Psoas muscle (tissue), 8 donors: ENCODE results near the gene F10. TPM values are rescaled to one million over a fixed set of nuclear protein-coding genes. Genes with fewer than 3 reads are reported as not detected.

ENCODE experiments used
- ATAC-seq, 4 donors: fragments of 200-7000 bp; cut with Tn5 transposase; one replicate each; pipeline ENCODE4 v1.9.1; 2020; ENCODE audit warnings: moderate library complexity in 3 of 4, mild to moderate bottlenecking in 2 of 4
- DNase-seq, 2 donors: peaks; one replicate each; pipeline ENCODE4 v3.0.0-alpha.2; 2020
- H3K27ac ChIP-seq: fragments of 200-600 bp; one replicate; pipeline ENCODE4 v1.8.0; 2022
- H3K27me3 ChIP-seq, 3 donors: fragments of 200-600 bp in 1 of 3; one replicate each; pipeline versions ENCODE4 v1.6.1 to v1.8.0; 2013 to 2022; ENCODE audit warnings: low read length in 2 of 3, mild to moderate bottlenecking in 2 of 3, moderate library complexity in 1 of 3; ENCODE audit not compliant: insufficient read depth in 3 of 3
- H3K36me3 ChIP-seq, 2 donors: fragments of 200-600 bp in 1 of 2; one replicate each; pipeline versions ENCODE4 v1.6.1 to v1.8.0; 2013 to 2022; ENCODE audit warnings: low read depth in 1 of 2, mild to moderate bottlenecking in 1 of 2, moderate library complexity in 1 of 2; ENCODE audit not compliant: insufficient read depth in 1 of 2
- H3K4me1 ChIP-seq: fragments of 200-600 bp; one replicate; pipeline ENCODE4 v1.8.0; 2022
- H3K4me3 ChIP-seq: fragments of 200-600 bp; one replicate; pipeline ENCODE4 v1.8.0; 2022; ENCODE audit warnings: mild to moderate bottlenecking
- H3K9me3 ChIP-seq: fragments of 200-600 bp; one replicate; pipeline ENCODE4 v1.8.0; 2022
- WGBS, 3 donors: extraction: QIAGEN DNeasy Blood & Tissue Kit; methylation state at CpG; one replicate each; pipeline versions ENCODE4 v1.1.6 to v1.1.7; 2013; 5-methylcytosine and 5-hydroxymethylcytosine counted together
- intact Hi-C, 2 donors: fragments of 100-400 bp; cut with DNase I; formaldehyde crosslinking; loops; one replicate each; pipeline versions ENCODE4 v1.11.0 to v1.14.2; 2022
- polyA plus RNA-seq, 3 donors: library from polyadenylated mRNA; stranded (reverse); fragments of 200-250 nt; gene quantifications; one replicate each; pipeline ENCODE4 v1.2.3, GENCODE V29; 2013
- total RNA-seq, 4 donors: library from RNA; stranded (reverse); fragmentation: NEBNext Ultra II Directional in 2 of 4; extraction: Animal tissue kit (Norgen Biotek cat#: 25700) in 2 of 4; gene quantifications; one replicate each; pipeline versions ENCODE4 v1.2.1 to v1.2.4, GENCODE V29; 2021 to 2023
- TF ChIP-seq, protein P1 (sequence below): fragments of 200-600 bp; IDR thresholded peaks from one replicate; pipeline ENCODE4 v1.8.0; 2022; ENCODE audit warnings: antibody characterized with exemption
- donor health status: healthy with polysubstance abuse.
- donor health status: DM: no; HTN: no; CAD: no; lungs with moderate emphysema.
- donor health status: Bipolar disorder and iron deficiency.
- donor health status: healthy.
- donor health status: DM: yes; HTN: yes; CAD: no.
- donor health status: DM: no; HTN: no; CAD: no.
- donor health status: DM: no; HTN: no; CAD: no.
- donor health status: DM: yes; HTN: yes; CAD: no.

Gene F10
- total and polyA plus RNA-seq, 7 donors, result 0.63 to 4.9 (median 1.5) TPM

DNA sequence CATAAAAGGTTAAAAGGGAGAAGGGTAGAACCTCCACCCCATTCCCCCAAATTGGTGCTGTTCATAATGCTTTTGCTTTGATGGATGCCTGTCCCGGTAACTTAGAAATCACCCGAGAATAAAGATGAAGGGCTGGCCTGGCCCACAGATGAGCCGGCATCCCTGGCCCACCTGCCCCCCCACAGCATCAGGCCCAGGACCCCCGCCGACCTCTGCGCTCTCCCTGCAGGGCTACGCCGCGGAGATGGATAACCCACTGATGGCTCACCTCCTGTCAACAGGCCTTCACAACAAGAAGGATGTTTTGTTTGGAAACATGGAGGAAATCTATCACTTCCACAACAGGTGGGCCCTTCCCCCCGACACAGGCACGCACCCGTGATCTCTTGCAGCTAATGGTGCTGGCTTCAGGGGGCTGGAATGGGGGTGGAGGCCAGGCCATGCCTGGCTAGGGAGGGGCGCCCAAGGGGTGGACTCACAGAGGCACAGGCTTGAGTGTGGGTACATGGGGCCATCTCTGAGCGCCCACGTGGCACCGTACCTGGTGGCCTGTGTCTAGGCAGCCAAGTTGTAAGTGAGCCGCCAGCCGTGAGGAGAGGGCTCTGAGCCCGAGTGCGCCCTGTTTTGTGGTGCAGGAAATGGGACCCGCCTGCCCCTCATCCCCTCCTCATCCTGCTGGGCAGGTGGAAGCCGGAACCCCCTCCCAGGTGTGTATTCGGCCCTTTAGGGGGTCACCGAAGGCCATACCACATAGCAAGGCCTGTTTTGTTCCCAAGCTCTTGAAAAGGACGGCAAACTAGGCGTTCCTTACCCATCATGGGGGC, 40.2 kb upstream of the F10 start:
- no peaks in the 10 kb centered on the region for H3K4me1 ChIP-seq
- intact Hi-C loops, result loop anchor here in 1 of 2 donors (5.0 kb wide), 1 partner anchor 50 kb away; no protein-coding TSS in a partner anchor
- ATAC-seq (no peak), DNase-seq (peak in 1 of 2 donors; percentile 23)
- H3K9me3 ChIP-seq, result no peaks in the 10 kb centered on the region
- WGBS, 3 donors, result 87 to 90% (median 88%) methylated on average over 24 to 26 of the region's 26 CpGs
- H3K36me3 ChIP-seq, result peaks cover 0 to 5% of the 10 kb centered on the region in 2 donors
- H3K27ac ChIP-seq, result no peak overlapping the region
- TF ChIP-seq, protein P1, sequence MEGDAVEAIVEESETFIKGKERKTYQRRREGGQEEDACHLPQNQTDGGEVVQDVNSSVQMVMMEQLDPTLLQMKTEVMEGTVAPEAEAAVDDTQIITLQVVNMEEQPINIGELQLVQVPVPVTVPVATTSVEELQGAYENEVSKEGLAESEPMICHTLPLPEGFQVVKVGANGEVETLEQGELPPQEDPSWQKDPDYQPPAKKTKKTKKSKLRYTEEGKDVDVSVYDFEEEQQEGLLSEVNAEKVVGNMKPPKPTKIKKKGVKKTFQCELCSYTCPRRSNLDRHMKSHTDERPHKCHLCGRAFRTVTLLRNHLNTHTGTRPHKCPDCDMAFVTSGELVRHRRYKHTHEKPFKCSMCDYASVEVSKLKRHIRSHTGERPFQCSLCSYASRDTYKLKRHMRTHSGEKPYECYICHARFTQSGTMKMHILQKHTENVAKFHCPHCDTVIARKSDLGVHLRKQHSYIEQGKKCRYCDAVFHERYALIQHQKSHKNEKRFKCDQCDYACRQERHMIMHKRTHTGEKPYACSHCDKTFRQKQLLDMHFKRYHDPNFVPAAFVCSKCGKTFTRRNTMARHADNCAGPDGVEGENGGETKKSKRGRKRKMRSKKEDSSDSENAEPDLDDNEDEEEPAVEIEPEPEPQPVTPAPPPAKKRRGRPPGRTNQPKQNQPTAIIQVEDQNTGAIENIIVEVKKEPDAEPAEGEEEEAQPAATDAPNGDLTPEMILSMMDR, result no peak
- H3K27me3 ChIP-seq, result peaks cover 0 to 23% (median 7%) of the 10 kb centered on the region in 3 donors
- H3K4me3 ChIP-seq, result no peak overlapping the region

DNA sequence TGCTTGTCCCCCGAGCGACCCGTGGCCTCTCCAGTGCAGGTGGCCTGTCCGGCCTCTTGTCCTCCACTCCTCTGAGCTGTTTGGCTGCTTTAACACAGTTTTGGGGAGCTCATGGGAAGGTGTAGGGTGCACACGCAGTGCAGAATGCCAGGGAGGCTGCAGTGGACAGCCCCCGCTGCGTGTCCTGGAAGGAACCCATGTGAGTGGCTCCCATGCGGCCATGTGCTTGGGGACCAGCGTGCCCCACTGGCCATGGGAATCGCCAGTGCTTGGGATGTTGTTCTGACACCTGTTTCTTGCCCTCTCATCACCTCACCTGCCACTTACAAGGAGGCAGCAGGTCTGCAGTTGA, 39.6 kb upstream of the F10 start:
- H3K4me1 ChIP-seq, result no peaks in the 10 kb centered on the region
- intact Hi-C loops, result loop anchor here in 1 of 2 donors (5.0 kb wide), 1 partner anchor 51 kb away; no protein-coding TSS in a partner anchor
- H3K4me3 ChIP-seq, result no peak overlapping the region
- H3K9me3 ChIP-seq, result no peaks in the 10 kb centered on the region
- no peak for ATAC-seq
- H3K27me3 ChIP-seq, result peaks cover 0 to 23% (median 7%) of the 10 kb centered on the region in 3 donors
- H3K27ac ChIP-seq, result no peak overlapping the region
- 75 to 78% (median 77%) methylated on average over 10 of the region's 10 CpGs for WGBS, 3 donors
- H3K36me3 ChIP-seq, result peaks cover 0 to 5% of the 10 kb centered on the region in 2 donors
- peak in 1 of 2 donors; percentile 21 for DNase-seq
- TF ChIP-seq, protein P1, result no peak

DNA sequence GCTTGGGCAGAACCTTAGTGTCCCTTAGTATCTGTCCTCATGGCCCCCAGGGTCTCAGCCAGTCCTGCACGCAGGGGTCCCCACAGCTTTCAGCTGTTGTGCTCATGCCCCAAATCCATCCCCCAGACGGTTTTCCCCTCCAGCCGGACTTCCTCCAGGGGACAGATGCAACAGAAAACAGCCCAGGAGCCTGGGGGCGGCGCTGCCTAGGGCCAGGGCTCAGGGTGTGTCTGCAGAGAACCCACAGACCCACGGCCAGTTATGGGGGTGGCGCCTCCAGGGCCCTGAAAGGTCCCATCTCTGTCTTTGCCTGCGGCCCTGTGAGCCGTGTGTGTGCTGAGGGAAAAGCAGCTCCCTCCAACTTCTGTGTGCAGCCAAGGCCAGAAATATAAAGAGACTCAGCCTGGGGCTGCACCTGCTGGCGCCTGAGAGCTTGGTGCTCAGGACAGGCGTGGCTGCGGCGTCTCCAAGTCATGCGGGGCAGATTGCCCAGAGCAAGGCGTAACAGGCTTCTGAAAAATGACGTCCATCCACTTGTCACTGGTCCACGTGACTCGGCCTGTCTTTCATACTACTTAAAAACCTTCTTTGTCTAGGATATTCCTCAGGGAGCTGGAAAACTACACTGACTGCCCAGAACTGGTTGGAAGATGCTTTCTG, 39.1 kb upstream of the F10 start:
- Histone ChIP-seq H3K4me3 (no peak overlapping the region), H3K27me3 (peaks cover 0 to 18% (median 4%) of the 10 kb centered on the region in 3 donors), H3K9me3 (no peaks in the 10 kb centered on the region), H3K4me1 (no peaks in the 10 kb centered on the region), H3K27ac (no peak overlapping the region), H3K36me3 (peaks cover 0 to 5% of the 10 kb centered on the region in 2 donors)
- DNase-seq, result peak; percentile 65 to 82
- intact Hi-C loops, result loop anchor here in 1 of 2 donors (5.0 kb wide), 1 partner anchor 51 kb away; no protein-coding TSS in a partner anchor
- peak; percentile 78 to 94 (median 90) for ATAC-seq
- 24 to 35% (median 27%) methylated on average over 18 of the region's 18 CpGs for WGBS, 3 donors
- TF ChIP-seq, protein P1, result no peak

GRCh38 chr13:113084094-113084942, 38.3 kb upstream of the F10 start:
- H3K36me3 ChIP-seq, result peaks cover 0 to 3% of the 10 kb centered on the region in 2 donors
- intact Hi-C loops, result loop anchor here in 1 of 2 donors (5.0 kb wide), 1 partner anchor 52 kb away; no protein-coding TSS in a partner anchor
- no peaks in the 10 kb centered on the region for H3K4me1 ChIP-seq
- WGBS, 3 donors, result 90 to 94% (median 91%) methylated on average over 25 of the region's 25 CpGs
- no peak overlapping the region for H3K27ac ChIP-seq
- H3K27me3 ChIP-seq, result peaks cover 0 to 11% (median 2%) of the 10 kb centered on the region in 3 donors
- TF ChIP-seq, protein P1, result no peak
- no peak overlapping the region for H3K4me3 ChIP-seq
- peak in 1 of 2 donors; percentile 36 for DNase-seq
- no peaks in the 10 kb centered on the region for H3K9me3 ChIP-seq
- ATAC-seq, result no peak
